Activated T-helper 1 cell treated with anti-CD3 and anti-CD28 coated beads, Interleukin-12 subunit alpha, Interleukin-12 subunit beta, Interleukin-2, Interleukin-4 antibody, amounts not matched to agents 30 ng/mL and 10 ng/mL and 1 ng/mL, durations not matched to agents 14 hours and 24 hours and 36 hours (primary cell): ENCODE results near the gene THRB. TPM values are rescaled to one million over a fixed set of nuclear protein-coding genes. Genes with fewer than 3 reads are reported as not detected.

Experiments used
- DNase-seq: peaks from one replicate; pipeline ENCODE4 v3.0.0; 2021; ENCODE audit warnings: low spot score
- H3K27ac Mint-ChIP-seq: one replicate; pipeline ENCODE4 v1.8.0; 2021; ENCODE audit warnings: mild to moderate bottlenecking, mixed read lengths
- H3K27me3 Mint-ChIP-seq: one replicate; pipeline ENCODE4 v1.8.0; 2022; ENCODE audit warnings: mild to moderate bottlenecking, moderate library complexity, mixed read lengths; ENCODE audit not compliant: insufficient read depth
- H3K36me3 Mint-ChIP-seq: one replicate; pipeline ENCODE4 v1.8.0; 2021; ENCODE audit warnings: low read depth, mixed read lengths
- H3K4me1 Mint-ChIP-seq: one replicate; pipeline ENCODE4 v1.8.0; 2021; ENCODE audit warnings: low read depth, mixed read lengths
- H3K4me3 Mint-ChIP-seq: one replicate; pipeline ENCODE4 v1.8.0; 2021; ENCODE audit warnings: mild to moderate bottlenecking, moderate library complexity, mixed read lengths
- H3K9me3 Mint-ChIP-seq: one replicate; pipeline ENCODE4 v1.8.0; 2021; ENCODE audit warnings: mixed read lengths
- intact Hi-C: fragments of 100-400 bp; cut with micrococcal nuclease; formaldehyde crosslinking; loops from one replicate; pipeline ENCODE4 v1.15.1; 2024
- total RNA-seq: library from RNA; stranded (reverse); gene quantifications from 2 replicates; pipeline ENCODE4 v1.2.3, GENCODE V29; 2022

Gene THRB
- total RNA-seq, 1 donor from 2014 or later = not detected

- no peak overlapping the region for H3K27ac Mint-ChIP-seq
- no peaks in the 10 kb centered on the region for H3K36me3 Mint-ChIP-seq
Measured at GRCh38 chr3:24348348-24348747, 146.3 kb downstream of the THRB start.

GRCh38 chr3:24344784-24345439, 149.7 kb downstream of the THRB start:
- Mint-ChIP-seq H3K27me3 (no peaks in the 10 kb centered on the region), H3K9me3 (no peaks in the 10 kb centered on the region), H3K27ac (no peak overlapping the region), H3K4me3 (no peak overlapping the region), H3K4me1 (no peaks in the 10 kb centered on the region), H3K36me3 (no peaks in the 10 kb centered on the region)
- DNase-seq = no peak
- intact Hi-C loops = no loop called here

More at GRCh38 chr3:24348348-24348747, 146.3 kb downstream of the THRB start:
- H3K27me3 Mint-ChIP-seq = no peaks in the 10 kb centered on the region
- no peak for DNase-seq
- H3K9me3 Mint-ChIP-seq = no peaks in the 10 kb centered on the region
- intact Hi-C loops = no loop called here
- no peaks in the 10 kb centered on the region for H3K4me1 Mint-ChIP-seq
- H3K4me3 Mint-ChIP-seq = no peak overlapping the region

GRCh38 chr3:24343084-24343783, 151.4 kb downstream of the THRB start:
- H3K4me3 Mint-ChIP-seq = no peak overlapping the region
- intact Hi-C loops = no loop called here
- DNase-seq = no peak
- H3K9me3 Mint-ChIP-seq = no peaks in the 10 kb centered on the region
- no peaks in the 10 kb centered on the region for H3K36me3 Mint-ChIP-seq
- no peaks in the 10 kb centered on the region for H3K27me3 Mint-ChIP-seq
- H3K27ac Mint-ChIP-seq = no peak overlapping the region
- H3K4me1 Mint-ChIP-seq = no peaks in the 10 kb centered on the region

DNA sequence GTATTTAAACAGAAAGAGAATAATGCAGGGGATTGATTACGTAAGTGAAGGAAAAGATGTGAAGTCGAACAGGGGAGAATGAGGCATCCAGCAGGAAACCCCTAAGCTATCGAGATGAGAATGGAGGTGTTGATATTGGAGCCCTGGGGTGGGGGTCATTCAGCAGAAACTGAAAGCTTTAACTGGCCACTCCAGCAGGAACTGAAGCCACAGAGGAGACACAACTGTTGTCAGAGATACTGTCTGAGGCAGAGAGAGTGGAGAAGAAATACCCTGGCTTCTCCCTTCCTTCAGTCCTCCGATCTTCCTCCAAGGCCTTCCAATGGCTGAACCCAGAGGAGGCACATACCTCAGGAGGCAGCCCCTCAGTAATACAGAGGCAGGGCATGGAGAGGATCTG, 152.4 kb downstream of the THRB start:
- intact Hi-C loops = no loop called here
- Mint-ChIP-seq H3K4me3 (no peak overlapping the region), H3K36me3 (no peaks in the 10 kb centered on the region), H3K4me1 (no peaks in the 10 kb centered on the region), H3K27ac (no peak overlapping the region), H3K9me3 (no peaks in the 10 kb centered on the region), H3K27me3 (no peaks in the 10 kb centered on the region)
- DNase-seq = no peak

- Mint-ChIP-seq H3K9me3 (no peaks in the 10 kb centered on the region), H3K4me1 (no peaks in the 10 kb centered on the region), H3K4me3 (no peak overlapping the region), H3K27ac (no peak overlapping the region), H3K36me3 (no peaks in the 10 kb centered on the region), H3K27me3 (no peaks in the 10 kb centered on the region)
- intact Hi-C loops = no loop called here
- DNase-seq = no peak
Measured at GRCh38 chr3:24341668-24342067, 153.0 kb downstream of the THRB start.

GRCh38 chr3:24340966-24341365, 153.7 kb downstream of the THRB start:
- no peaks in the 10 kb centered on the region for H3K27me3 Mint-ChIP-seq

GRCh38 chr3:24340161-24340560, 154.5 kb downstream of the THRB start:
- Mint-ChIP-seq H3K27ac (no peak overlapping the region), H3K4me1 (no peaks in the 10 kb centered on the region), H3K9me3 (no peaks in the 10 kb centered on the region), H3K36me3 (no peaks in the 10 kb centered on the region), H3K4me3 (no peak overlapping the region), H3K27me3 (no peaks in the 10 kb centered on the region)
- intact Hi-C loops = no loop called here
- no peak for DNase-seq

More at GRCh38 chr3:24340966-24341365, 153.7 kb downstream of the THRB start:
- H3K9me3 Mint-ChIP-seq = no peaks in the 10 kb centered on the region
- DNase-seq = no peak
- no peaks in the 10 kb centered on the region for H3K36me3 Mint-ChIP-seq
- H3K4me1 Mint-ChIP-seq = no peaks in the 10 kb centered on the region
- H3K27ac Mint-ChIP-seq = no peak overlapping the region
- intact Hi-C loops = no loop called here
- no peak overlapping the region for H3K4me3 Mint-ChIP-seq

GRCh38 chr3:24339266-24339825, 155.3 kb downstream of the THRB start:
- Mint-ChIP-seq H3K9me3 (no peaks in the 10 kb centered on the region), H3K4me1 (no peaks in the 10 kb centered on the region), H3K4me3 (no peak overlapping the region), H3K27ac (no peak overlapping the region), H3K27me3 (no peaks in the 10 kb centered on the region), H3K36me3 (no peaks in the 10 kb centered on the region)
- DNase-seq = no peak
- intact Hi-C loops = no loop called here

DNA sequence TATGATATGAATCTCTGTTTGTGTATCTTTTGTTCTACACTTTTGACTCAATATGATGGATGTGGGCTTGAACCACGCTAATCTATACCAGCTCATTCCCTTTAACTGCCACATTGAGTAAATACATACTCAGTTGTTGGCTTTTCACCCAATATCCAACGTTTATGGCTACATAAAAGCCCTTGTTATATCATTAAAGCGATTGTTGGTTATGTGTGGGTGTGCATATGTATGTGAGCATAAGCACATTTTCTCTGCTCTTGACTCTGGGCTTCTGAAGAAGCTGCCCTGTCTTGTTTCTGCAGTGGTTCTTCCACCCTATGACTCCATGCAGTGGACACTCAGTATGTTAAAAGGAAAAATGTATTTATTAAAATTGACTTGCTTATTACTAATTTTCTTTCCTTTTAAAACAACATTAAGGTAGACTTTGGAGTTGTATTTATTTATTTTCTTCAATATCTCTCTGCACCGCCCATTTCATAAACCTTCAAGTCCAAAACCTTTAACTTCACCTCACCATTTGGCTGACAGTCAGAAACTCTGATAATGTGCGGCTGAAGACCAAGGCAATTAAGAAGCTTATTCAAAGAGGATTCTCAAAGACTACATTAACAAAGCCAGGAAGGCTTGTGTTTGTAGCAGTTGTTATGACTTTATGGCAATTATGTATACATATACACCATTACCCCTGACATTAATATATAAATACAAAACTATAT, 156.1 kb downstream of the THRB start:
- intact Hi-C loops = no loop called here
- Mint-ChIP-seq H3K27ac (no peak overlapping the region), H3K27me3 (no peaks in the 10 kb centered on the region), H3K4me1 (no peaks in the 10 kb centered on the region), H3K9me3 (no peaks in the 10 kb centered on the region), H3K36me3 (no peaks in the 10 kb centered on the region), H3K4me3 (no peak overlapping the region)
- no peak for DNase-seq

DNA sequence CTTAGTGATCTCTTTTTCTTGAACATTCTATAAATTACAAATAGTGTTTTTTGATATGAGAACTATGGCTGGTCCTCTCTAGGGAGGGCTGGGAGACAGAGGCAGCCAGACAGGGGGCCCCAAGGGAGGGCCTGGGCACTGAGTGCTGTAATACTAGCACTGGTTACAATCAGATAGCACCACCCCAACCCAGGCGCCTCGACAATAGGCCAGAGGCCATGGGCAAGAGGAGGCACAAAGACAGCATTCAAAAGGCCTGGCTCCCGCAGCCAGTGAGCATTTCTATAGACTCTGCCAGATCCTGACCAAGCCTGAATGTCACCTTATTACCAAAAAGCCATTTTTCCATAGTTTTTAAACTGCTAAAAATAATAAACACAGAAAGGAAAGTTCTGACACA, 158.5 kb downstream of the THRB start:
- Mint-ChIP-seq H3K4me3 (no peak overlapping the region), H3K27me3 (no peaks in the 10 kb centered on the region), H3K36me3 (no peaks in the 10 kb centered on the region), H3K4me1 (no peaks in the 10 kb centered on the region), H3K27ac (no peak overlapping the region), H3K9me3 (no peaks in the 10 kb centered on the region)
- intact Hi-C loops = no loop called here
- DNase-seq = no peak

DNA sequence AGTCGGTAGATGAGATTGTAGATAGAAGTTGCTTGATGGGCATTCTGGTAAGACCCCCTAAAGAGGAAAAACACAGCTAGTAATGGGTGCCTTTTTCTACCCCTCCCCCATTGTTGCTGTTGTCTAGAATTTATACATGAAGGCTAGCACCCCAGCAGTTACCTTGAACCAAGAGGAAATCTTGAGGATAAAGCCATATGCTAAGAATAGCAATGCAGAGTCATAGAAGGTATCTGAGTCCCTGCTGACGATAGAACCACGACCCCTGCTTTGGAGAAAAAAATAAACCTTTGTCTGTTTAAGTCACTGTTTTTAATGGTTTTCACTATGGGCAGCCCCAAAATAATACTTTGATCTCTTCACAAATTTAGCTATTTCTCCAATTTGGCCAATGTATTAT, 162.6 kb downstream of the THRB start:
- no peaks in the 10 kb centered on the region for H3K36me3 Mint-ChIP-seq
- intact Hi-C loops = no loop called here
- DNase-seq = no peak
- no peak overlapping the region for H3K4me3 Mint-ChIP-seq
- H3K27me3 Mint-ChIP-seq = no peaks in the 10 kb centered on the region
- H3K27ac Mint-ChIP-seq = no peak overlapping the region
- no peaks in the 10 kb centered on the region for H3K9me3 Mint-ChIP-seq
- H3K4me1 Mint-ChIP-seq = no peaks in the 10 kb centered on the region

DNA sequence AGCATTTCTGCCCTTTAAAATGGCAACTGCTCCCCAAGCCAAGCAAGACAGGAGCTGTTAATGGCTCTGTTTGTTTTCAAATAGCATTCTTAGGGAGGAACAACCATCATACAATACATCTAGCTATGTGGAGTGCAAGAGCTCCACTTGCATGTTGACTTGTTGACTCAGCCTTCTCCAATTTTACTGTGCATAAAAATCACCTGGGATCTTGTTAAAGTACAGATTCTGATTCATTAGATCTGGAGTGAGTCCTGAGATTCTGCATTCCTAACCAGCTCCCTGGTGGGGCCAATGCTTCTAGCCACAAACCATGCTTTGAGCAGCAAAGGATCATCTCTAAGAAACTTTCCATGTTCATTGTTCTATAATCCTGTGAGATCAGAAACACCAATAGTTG, 171.4 kb downstream of the THRB start:
- Mint-ChIP-seq H3K4me1 (no peaks in the 10 kb centered on the region), H3K4me3 (no peak overlapping the region), H3K27me3 (no peaks in the 10 kb centered on the region), H3K9me3 (no peaks in the 10 kb centered on the region), H3K36me3 (no peaks in the 10 kb centered on the region), H3K27ac (no peak overlapping the region)
- no peak for DNase-seq
- intact Hi-C loops = no loop called here

- H3K27ac Mint-ChIP-seq = no peak overlapping the region
- no peaks in the 10 kb centered on the region for H3K9me3 Mint-ChIP-seq
- H3K27me3 Mint-ChIP-seq = no peaks in the 10 kb centered on the region
- intact Hi-C loops = no loop called here
- no peaks in the 10 kb centered on the region for H3K4me1 Mint-ChIP-seq
- no peak for DNase-seq
- H3K4me3 Mint-ChIP-seq = no peak overlapping the region
- no peaks in the 10 kb centered on the region for H3K36me3 Mint-ChIP-seq
Measured at GRCh38 chr3:24320601-24321000, 174.0 kb downstream of the THRB start.
